GM12875 (cell line): ENCODE data around the gene ROR1.

ENCODE experiments used
- H3K4me3 ChIP-seq: one replicate; pipeline ENCODE4 v1.5.1; 2011; ENCODE audit warnings: low read depth, low read length, control low read depth
- TF ChIP-seq, protein P1 (sequence below): IDR thresholded peaks from 2 replicates; pipeline ENCODE4 v1.5.1; 2011; ENCODE audit warnings: low read depth, mild to moderate bottlenecking, control low read depth, inconsistent platforms, low read length, moderate library complexity, borderline replicate concordance; ENCODE audit not compliant: insufficient read depth

Gene ROR1

DNA sequence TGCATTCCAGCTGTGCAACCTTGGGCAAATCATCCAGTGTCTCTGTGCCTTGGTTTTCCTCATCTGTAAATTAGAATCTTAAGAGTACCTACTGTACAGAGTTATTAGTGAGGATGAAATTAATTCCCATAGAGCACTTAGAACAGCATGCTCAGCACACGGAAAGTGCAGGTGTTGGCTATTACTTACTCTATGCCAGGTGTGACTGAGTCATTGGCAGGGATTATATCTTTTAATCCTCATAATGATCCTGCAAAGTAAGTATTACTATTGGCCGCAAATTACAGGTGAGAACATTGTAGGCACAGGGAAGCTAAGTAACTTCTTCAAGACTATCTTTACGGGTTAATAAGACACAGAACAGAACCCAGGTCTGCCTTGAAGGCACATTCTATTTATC, 423.3 kb downstream of the ROR1 start:
- TF ChIP-seq, protein P1, sequence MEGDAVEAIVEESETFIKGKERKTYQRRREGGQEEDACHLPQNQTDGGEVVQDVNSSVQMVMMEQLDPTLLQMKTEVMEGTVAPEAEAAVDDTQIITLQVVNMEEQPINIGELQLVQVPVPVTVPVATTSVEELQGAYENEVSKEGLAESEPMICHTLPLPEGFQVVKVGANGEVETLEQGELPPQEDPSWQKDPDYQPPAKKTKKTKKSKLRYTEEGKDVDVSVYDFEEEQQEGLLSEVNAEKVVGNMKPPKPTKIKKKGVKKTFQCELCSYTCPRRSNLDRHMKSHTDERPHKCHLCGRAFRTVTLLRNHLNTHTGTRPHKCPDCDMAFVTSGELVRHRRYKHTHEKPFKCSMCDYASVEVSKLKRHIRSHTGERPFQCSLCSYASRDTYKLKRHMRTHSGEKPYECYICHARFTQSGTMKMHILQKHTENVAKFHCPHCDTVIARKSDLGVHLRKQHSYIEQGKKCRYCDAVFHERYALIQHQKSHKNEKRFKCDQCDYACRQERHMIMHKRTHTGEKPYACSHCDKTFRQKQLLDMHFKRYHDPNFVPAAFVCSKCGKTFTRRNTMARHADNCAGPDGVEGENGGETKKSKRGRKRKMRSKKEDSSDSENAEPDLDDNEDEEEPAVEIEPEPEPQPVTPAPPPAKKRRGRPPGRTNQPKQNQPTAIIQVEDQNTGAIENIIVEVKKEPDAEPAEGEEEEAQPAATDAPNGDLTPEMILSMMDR, result no peak

DNA sequence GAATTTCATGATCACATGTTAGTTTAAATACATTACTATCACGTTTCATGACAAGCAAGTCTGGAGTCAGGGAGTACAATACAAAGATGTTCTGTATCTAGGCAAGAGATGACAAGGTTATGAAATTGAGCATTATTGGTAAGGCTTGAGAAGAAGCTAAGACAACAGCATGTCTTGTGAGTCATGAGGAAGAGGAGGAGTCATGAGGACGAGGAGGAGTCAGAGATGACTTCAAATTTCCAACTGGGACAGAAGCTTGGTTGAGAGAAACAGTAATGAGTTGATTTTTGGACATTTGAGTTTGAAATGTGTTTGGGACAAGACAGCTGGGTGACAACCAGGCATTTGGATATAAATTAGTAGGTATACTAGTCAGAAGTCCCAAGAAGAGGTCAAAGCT, 425.3 kb downstream of the ROR1 start:
- TF ChIP-seq, protein P1, result no peak
- H3K4me3 ChIP-seq, result no peak overlapping the region

More for the DNA sequence above, 423.3 kb downstream of the ROR1 start:
- H3K4me3 ChIP-seq, result no peak overlapping the region

DNA sequence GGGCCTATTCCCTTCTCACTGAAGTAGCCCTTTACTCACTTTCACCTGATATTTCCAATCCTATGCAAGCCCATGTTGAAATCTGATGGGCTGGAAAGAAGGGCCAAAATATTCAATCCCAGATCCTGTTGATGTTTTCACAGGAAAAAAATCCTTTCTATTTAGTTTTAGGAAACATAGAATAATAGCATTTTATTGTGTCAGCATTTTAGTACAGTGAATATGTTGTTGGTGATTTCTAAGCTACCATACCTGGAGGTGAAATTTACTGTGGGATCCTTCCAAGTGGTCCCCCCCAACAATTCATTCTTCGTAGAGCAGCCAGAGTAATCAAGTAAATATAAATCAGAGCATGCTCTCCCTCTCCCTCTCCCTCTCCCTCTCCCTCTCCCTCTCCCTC, 426.2 kb downstream of the ROR1 start:
- H3K4me3 ChIP-seq, result no peak overlapping the region
- TF ChIP-seq, protein P1, result no peak

DNA sequence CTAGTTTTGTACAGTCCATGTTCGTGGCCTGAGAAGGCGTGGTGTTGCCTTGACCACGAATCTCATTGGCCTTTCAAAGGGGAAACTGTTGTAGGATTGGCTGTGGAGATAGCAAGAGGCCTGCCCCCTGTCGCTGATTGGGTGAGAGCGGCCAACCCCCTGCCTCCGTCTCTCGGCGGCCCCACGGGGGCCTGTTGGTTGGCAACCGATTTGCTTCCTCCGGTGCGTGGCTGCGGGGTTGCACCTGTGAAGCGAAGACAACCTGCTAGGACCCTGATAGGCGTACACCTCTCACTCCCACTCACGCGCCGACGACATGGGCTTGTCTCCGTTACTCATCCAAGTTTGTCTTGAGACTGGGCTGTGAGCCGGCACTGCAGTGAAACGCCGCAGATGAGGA, 429.6 kb downstream of the ROR1 start, which contains the start of gene UBE2U:
Gene UBE2U, plus strand, starts transcription at position 204 of the 400 bp plus-strand sequence. CDS start 428 bp downstream, outside the sequence.
- TF ChIP-seq, protein P1, result no peak
- H3K4me3 ChIP-seq, result no peak within 1 kb of the TSS

DNA sequence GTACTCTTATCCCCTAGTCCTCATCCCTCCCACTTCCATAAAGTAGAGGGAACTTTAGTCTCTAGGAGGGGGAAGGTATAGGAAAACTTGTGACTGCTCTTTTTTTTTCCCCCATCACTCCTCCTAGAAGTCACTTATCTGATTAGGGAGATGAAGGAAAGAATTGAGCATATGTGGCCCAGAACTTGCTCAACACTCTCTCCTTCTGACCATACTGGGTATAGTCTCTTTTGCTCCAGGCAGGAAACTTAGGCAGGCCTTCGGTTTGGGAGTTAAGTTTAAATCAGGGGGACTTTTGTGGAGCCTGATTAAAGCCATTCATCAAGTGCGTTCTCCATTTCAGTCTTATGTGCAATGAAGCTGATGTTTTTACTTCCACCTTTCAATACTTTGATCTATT, 435.4 kb downstream of the ROR1 start:
- H3K4me3 ChIP-seq, result no peak overlapping the region
- TF ChIP-seq, protein P1, result no peak

DNA sequence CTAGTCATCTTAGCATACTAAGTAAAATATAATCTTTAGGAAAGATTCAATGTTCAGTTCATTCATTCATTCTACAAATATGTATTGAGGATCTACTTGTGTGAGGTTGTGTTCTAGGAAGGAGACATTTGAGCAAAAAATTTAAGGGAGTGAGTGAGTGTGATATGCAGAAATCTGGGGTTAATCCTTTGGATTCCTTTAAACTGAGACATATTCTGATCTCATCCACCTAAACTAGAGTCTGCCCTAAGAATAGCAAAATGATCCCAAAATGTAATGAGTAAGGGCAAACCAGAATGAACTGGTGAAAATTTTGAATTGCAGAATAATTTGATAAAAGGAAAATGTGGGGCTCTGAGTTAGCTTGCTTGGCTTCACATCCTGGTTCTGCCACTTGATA, 438.2 kb downstream of the ROR1 start:
- TF ChIP-seq, protein P1, result no peak

DNA sequence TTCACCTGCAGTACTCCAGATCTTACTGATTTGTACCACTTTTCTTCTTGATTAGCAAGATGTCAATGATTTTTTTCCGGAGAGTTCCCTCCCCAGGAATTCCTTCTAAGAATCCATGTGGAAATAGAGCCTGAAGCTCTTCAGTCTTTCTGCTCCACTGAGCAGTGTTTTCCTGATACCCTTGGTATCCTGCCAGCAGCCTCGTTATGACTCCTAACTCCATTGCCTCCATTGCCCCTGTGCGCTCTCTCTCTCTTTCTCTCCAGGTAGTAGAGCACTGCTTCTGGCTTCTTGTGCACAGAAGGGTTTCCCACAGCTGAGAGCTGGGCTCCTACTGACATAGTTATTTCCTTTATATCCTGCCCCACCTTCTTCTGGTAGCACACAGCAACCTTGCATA, 441.8 kb downstream of the ROR1 start:
- H3K4me3 ChIP-seq, result no peak overlapping the region
- TF ChIP-seq, protein P1, result no peak

More for the DNA sequence above, 438.2 kb downstream of the ROR1 start:
- no peak overlapping the region for H3K4me3 ChIP-seq
